ENCODE data around the gene BRD4.

- no peak for TF ChIP-seq CTCF (IDR thresholded peaks at IDR 0.05; ENCODE audit: low read depth, low read length, poor library complexity, severe bottlenecking)
- no peak for TF ChIP-seq EZH2phosphoT487 (IDR thresholded peaks at IDR 0.05; ENCODE audit: borderline replicate concordance, low read length)
These were observed 85.0 kb downstream of the BRD4 start for GRCh38 chr19:15247107-15248014.

All from DOHH2 (cell line).